Skeletal muscle satellite cell (primary cell): ENCODE data around the gene UNC5B.

Source experiments
- H3K27me3 ChIP-seq: 2 replicates; pipeline ENCODE4 v1.7.0; 2013; ENCODE audit warnings: low read length; ENCODE audit not compliant: control insufficient read depth, insufficient read depth
- H3K36me3 ChIP-seq: 2 replicates; pipeline ENCODE4 v1.7.0; 2013; ENCODE audit warnings: mild to moderate bottlenecking, control low read depth, low read length; ENCODE audit not compliant: insufficient read depth
- H3K4me1 ChIP-seq: 2 replicates; pipeline ENCODE4 v1.7.0; 2013; ENCODE audit warnings: low read length; ENCODE audit not compliant: control insufficient read depth, insufficient read depth
- H3K4me2 ChIP-seq: 2 replicates; pipeline ENCODE4 v1.7.0; 2013; ENCODE audit warnings: mild to moderate bottlenecking, low read length
- H3K4me3 ChIP-seq: 2 replicates; pipeline ENCODE4 v1.7.0; 2013; ENCODE audit warnings: low read length
- H3K9ac ChIP-seq: 2 replicates; pipeline ENCODE4 v1.7.0; 2013; ENCODE audit warnings: mild to moderate bottlenecking, low read depth, low read length, moderate library complexity
- H3K9me3 ChIP-seq: replicated peaks from 2 replicates; pipeline ENCODE4 v1.7.0; 2013; ENCODE audit warnings: mild to moderate bottlenecking, control low read depth, low read length

The UNC5B gene

DNA sequence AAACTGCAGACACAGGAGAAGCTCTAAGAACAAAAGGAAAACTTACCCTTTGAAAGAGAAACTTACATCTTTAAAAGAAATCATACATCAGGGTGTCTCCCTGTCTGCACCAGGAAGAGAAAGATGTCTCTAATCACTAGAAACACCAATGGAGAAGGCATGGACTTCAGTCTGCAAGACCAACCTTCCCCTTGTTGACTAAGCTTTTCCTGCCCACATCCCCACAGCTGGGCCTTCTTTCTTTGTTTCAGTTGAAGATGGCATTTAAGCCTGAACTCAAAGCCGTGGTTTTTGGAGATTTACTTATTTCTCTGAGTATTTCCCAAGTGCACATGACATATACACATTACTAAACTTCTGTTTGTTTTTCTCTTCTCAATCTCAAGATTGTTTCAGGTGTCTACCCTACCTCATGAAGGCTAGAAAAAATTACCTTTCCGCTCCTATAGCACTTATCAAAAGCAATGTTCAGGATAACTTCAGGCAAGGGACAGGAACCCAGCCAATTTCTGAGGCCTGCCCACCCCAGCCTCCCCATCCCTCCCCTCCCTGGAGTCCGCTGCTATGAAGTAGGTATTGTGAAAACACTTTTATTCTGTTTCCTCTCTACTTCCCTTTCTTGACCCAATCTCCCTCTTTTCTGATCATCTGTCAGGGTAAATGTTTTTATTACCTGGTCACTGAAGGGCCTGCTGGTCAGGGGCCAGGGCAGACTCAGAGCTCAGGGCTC lies 103.9 kb downstream of the UNC5B start:
- Histone ChIP-seq H3K4me2 (no peak overlapping the region), H3K4me3 (no peak overlapping the region), H3K36me3 (no peaks in the 10 kb centered on the region), H3K9me3 (no peaks in the 10 kb centered on the region), H3K4me1 (peaks cover 10% of the 10 kb centered on the region), H3K9ac (no peak overlapping the region), H3K27me3 (peaks cover 26% of the 10 kb centered on the region)

DNA sequence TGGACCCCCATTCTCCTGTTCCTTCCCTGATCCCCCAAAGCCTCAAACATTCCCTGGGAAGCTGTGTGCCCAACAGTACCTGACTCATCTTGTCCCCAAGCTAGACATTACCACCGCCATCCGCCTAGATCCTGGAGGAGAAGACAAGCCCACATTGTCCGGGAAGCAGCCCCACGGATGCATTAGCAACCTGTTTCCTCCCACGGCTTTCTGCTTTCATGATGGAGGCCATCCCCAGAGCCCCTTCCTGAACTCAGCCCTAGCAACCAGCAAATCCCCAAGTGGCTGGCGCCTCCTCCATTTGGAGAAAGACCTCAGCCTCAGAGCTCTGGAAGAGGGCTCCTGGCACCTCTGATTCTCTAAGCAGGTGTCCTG lies 104.4 kb downstream of the UNC5B start:
- H3K27me3 ChIP-seq = peaks cover 23% of the 10 kb centered on the region
- no peak overlapping the region for H3K4me3 ChIP-seq
- H3K4me2 ChIP-seq = no peak overlapping the region
- no peaks in the 10 kb centered on the region for H3K9me3 ChIP-seq
- no peaks in the 10 kb centered on the region for H3K36me3 ChIP-seq
- H3K9ac ChIP-seq = no peak overlapping the region
- peaks cover 10% of the 10 kb centered on the region for H3K4me1 ChIP-seq

DNA sequence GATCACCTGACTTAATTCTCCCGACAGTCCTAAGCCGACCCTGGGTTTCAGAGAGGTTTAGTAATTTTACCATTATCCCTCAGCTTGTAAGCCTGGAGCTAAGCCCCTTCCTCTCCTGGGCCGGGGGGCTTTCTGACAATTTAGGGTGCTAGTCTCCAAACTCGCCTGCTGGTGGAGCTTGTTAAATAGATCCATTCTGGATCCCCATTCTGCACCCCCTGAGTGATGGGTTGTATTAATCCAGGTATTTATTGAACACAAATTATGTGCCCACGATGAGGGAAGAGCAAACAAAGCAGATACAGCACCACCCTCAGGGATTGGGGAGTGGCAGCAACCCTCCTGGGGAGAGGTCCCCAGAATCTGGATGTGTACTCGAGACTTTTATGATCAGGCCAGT lies 105.4 kb downstream of the UNC5B start:
- no peaks in the 10 kb centered on the region for H3K36me3 ChIP-seq
- peaks cover 10% of the 10 kb centered on the region for H3K4me1 ChIP-seq
- H3K27me3 ChIP-seq = peaks cover 21% of the 10 kb centered on the region
- no peak overlapping the region for H3K9ac ChIP-seq
- H3K9me3 ChIP-seq = no peaks in the 10 kb centered on the region
- H3K4me3 ChIP-seq = no peak overlapping the region
- H3K4me2 ChIP-seq = no peak overlapping the region

DNA sequence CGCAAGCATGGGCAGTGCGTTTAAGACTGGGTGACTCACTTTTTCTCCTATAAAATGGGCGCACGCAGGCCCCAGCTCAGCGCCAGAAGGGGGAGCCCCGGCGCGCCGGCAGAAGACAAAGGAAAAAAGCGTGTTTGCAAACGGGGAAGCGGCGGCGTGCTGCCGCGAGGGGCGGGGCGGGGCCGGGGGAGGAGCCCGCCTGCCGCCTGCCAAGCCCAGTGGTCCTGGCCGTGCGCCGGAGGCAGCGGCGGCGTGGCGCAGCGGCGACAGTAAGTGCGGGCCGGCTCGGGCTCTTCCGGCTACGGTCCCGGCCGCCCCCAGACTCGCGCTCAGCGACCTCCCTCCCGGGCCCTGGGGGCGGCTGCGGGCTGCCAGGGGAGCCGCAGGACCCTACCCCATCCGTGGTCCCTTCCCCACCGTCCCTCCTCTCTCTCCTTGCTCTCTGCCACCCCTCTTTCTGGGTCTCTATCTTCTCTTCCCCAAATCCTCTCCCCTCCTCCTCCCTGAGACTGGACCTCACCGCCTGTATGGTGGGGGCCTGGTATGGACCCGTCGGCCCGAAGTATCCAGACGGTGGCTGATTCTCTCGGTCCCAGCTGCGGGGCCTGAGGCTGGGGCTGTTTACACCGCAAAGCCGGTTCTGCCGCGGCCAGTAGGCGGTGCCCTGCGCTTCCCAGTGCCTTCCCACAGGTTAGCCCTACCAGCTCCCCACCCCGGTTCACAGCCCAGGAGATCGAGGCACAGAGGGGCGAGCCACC lies 106.9 kb downstream of the UNC5B start, which contains the start of gene SLC29A3:
Gene SLC29A3, plus strand, starts transcription at position 218 of the 758 bp plus-strand sequence. Its CDS starts 51 bp downstream, at position 269.
- peaks cover 3% of the 10 kb centered on the region for H3K4me1 ChIP-seq
- H3K4me3 ChIP-seq = peak within 1 kb of the TSS; percentile 96
- peaks cover 14% of the 10 kb centered on the region for H3K27me3 ChIP-seq

DNA sequence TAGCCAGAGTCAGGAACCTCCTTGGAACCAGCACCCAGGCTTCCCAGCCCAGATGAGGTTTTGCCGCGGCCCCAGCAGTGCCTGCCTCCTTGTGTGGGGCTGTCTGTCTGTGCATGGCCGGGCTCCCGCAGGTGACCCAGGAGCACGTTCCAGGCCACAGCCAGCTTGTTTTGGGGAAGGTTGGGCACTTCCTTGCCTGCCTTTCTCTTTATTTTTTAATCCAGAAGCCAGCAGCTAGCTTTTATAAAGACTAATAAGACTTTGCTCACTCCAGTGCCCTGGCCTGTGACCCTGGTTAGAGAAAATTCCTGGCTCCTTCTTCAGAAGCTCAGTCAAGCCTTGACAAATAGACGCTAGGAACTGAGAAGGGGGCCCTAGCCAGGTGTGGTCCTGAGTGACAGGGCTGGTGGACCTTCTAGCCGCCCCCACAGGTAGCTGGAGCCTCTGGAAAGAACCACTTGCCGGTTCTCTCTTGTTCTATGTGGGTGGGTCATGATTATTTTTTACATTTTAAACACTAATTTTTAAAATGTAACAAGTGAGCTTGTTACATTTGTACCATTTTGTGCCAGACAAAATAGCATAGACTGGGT lies 107.5 kb downstream of the UNC5B start:
- Histone ChIP-seq H3K4me1 (peaks cover 3% of the 10 kb centered on the region), H3K36me3 (peaks cover 8% of the 10 kb centered on the region), H3K4me3 (peak overlapping the region; percentile 96), H3K9me3 (no peaks in the 10 kb centered on the region), H3K27me3 (peaks cover 14% of the 10 kb centered on the region), H3K4me2 (peak overlapping the region; percentile 99), H3K9ac (peak overlapping the region; percentile 92)

More for the DNA sequence above, 106.9 kb downstream of the UNC5B start, which contains the start of gene SLC29A3:
- H3K36me3 ChIP-seq = peaks cover 8% of the 10 kb centered on the region
- peak within 1 kb of the TSS; percentile 92 for H3K9ac ChIP-seq
- H3K9me3 ChIP-seq = no peaks in the 10 kb centered on the region
- peak within 1 kb of the TSS; percentile 99 for H3K4me2 ChIP-seq

DNA sequence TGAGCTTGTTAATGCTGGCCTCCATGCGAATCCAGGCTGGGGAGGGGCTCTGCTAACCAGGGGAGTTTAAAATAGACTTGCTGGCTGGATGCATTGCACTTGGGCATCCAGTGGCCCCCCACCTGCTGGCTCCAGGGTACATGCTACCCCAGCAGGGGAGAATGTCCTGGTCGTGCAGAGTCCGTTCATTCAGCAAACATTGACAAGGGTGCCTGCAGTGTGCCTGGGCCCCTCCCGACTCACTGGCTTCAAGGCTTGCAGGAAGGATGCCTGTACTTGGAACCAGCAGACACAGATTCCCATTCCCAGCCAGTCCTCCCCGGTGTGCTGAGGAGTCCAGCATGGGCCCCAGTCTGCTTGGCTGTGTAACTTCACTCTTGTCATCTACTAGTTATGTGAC lies 108.2 kb downstream of the UNC5B start:
- Histone ChIP-seq H3K4me2 (no peak overlapping the region), H3K9ac (no peak overlapping the region)

DNA sequence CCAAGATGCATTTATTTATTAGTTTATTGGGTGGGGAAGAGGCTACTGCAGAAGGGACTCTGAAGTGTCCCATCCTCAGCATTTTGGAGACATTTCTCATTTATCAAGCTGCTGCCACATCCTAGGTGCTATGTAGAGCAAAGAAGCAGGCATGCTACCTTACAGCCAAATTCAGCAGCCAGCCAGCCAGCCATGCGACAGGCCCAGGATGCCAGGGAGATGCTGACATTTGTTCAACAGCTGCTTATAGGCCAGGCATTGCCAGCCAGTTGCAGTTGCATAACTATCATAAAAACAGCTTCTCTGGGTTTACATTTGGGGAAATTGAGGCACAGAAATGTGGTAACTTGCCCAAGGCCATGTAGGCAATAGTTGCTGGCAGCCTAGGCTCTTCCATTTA lies 109.0 kb downstream of the UNC5B start:
- Histone ChIP-seq H3K4me1 (peaks cover 3% of the 10 kb centered on the region), H3K36me3 (peaks cover 8% of the 10 kb centered on the region), H3K4me2 (no peak overlapping the region), H3K9ac (no peak overlapping the region), H3K9me3 (no peaks in the 10 kb centered on the region), H3K4me3 (no peak overlapping the region), H3K27me3 (peaks cover 12% of the 10 kb centered on the region)

More for the DNA sequence above, 108.2 kb downstream of the UNC5B start:
- peaks cover 3% of the 10 kb centered on the region for H3K4me1 ChIP-seq
- H3K36me3 ChIP-seq = peaks cover 8% of the 10 kb centered on the region
- H3K27me3 ChIP-seq = peaks cover 14% of the 10 kb centered on the region
- H3K9me3 ChIP-seq = no peaks in the 10 kb centered on the region
- no peak overlapping the region for H3K4me3 ChIP-seq

DNA sequence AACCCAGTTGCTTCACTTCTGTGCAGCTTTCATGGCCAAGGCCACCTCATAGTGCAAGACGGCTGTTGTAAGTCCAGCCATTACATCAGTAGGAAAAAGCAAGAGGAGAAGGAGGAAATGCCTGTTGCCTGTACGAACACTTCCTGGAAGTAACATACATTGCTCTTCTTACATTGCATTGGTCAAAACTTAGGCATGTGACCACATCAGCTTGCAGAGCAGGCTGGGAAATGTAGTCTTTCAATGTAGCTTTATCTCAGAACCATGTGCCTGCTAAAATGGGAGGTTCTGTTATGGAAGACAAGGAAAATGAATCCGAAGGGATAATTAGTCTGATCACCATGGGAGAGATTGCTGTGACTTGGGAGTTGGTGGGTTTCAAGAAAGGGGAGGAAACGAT lies 111.0 kb downstream of the UNC5B start:
- H3K36me3 ChIP-seq = peaks cover 8% of the 10 kb centered on the region
- no peak overlapping the region for H3K4me3 ChIP-seq
- H3K4me1 ChIP-seq = peaks cover 3% of the 10 kb centered on the region
- no peaks in the 10 kb centered on the region for H3K9me3 ChIP-seq
- no peak overlapping the region for H3K4me2 ChIP-seq
- no peak overlapping the region for H3K9ac ChIP-seq
- no peaks in the 10 kb centered on the region for H3K27me3 ChIP-seq

DNA sequence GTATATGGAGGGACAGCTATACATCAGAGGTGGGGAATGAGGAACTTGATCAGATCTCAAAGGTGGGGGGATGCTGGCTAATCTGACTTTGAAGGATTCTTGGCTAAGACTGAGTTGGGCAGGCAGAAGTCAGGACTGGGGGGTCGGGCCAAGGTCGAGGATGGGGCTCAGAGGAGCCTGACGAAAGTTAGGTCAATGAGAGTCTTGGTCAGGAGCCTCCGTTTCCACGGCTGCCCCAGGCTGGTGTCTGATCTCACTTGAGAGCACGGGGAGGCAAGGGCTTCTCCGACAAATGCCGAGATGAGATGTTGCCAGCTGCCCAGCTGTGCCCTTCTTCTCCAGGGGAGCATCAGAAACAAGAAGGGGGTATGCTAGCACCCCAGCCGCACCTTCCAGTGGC lies 112.4 kb downstream of the UNC5B start:
- H3K36me3 ChIP-seq = peaks cover 8% of the 10 kb centered on the region
- H3K9me3 ChIP-seq = no peaks in the 10 kb centered on the region
- no peaks in the 10 kb centered on the region for H3K27me3 ChIP-seq
- H3K9ac ChIP-seq = no peak overlapping the region
- no peak overlapping the region for H3K4me2 ChIP-seq
- peaks cover under 1% of the 10 kb centered on the region for H3K4me1 ChIP-seq
- no peak overlapping the region for H3K4me3 ChIP-seq

DNA sequence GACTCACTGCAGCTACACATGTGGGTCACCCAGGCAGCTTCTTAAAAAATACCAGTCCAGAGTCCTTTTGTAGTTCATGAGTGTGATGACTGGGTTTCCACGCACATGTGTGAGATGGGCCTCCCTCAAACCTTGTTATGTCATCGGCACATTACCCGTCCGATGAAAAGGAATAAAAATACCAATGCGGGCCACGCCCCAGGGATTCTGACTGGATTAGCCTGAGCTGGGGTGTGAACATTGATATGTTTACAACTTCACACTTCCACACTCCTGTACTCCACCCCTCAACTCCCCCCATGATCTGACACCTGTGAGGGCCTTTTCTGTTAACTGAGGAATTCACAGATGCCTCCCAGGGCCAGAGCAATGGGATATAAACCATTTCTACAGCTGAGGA lies 112.9 kb downstream of the UNC5B start:
- H3K4me3 ChIP-seq = no peak overlapping the region
- H3K4me2 ChIP-seq = no peak overlapping the region
- H3K4me1 ChIP-seq = no peaks in the 10 kb centered on the region
- no peaks in the 10 kb centered on the region for H3K27me3 ChIP-seq
- peaks cover 8% of the 10 kb centered on the region for H3K36me3 ChIP-seq
- H3K9ac ChIP-seq = no peak overlapping the region
- H3K9me3 ChIP-seq = no peaks in the 10 kb centered on the region

DNA sequence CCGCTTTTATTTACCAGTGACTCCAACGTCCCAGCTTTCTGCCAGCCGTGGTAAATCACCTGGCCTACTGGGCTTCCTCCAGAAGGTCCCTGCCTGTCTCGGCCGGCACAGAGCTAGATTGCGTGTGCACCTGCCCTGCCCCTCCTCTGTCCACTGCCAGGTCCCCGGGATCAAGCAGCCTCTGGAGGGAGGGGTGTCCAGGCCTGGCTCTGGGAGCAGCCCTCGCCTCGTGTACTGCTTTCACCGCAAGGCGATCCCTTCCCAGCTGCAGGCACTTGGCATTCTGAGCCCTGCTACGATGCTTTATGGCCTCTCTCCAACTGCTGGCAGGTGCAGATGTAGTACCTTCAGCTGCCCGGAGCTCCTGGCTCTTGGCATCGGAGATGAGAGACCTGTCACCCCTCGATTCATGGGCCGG lies 114.1 kb downstream of the UNC5B start:
- no peak overlapping the region for H3K4me2 ChIP-seq
- H3K9ac ChIP-seq = no peak overlapping the region
- peaks cover 8% of the 10 kb centered on the region for H3K36me3 ChIP-seq
- no peak overlapping the region for H3K4me3 ChIP-seq
- H3K4me1 ChIP-seq = no peaks in the 10 kb centered on the region
- no peaks in the 10 kb centered on the region for H3K9me3 ChIP-seq
- no peaks in the 10 kb centered on the region for H3K27me3 ChIP-seq
